Effector memory CD4-positive, alpha-beta T cell (primary cell): Measurements from ENCODE around the gene TTC22.

Experiments used
- DNase-seq, 3 donors: peaks; one replicate each; pipeline ENCODE4 v3.0.0-alpha.2; 2020
- H3K27ac ChIP-seq: 2 replicates; pipeline ENCODE4 v1.7.0; 2013; ENCODE audit warnings: mild to moderate bottlenecking, low read length, moderate library complexity; ENCODE audit not compliant: insufficient read depth, poor library complexity, severe bottlenecking
- H3K27me3 ChIP-seq: replicated peaks from 2 replicates; pipeline ENCODE4 v1.7.0; 2013; ENCODE audit warnings: mild to moderate bottlenecking, low read length; ENCODE audit not compliant: insufficient read depth, control insufficient read depth, poor library complexity, severe bottlenecking
- H3K36me3 ChIP-seq: 2 replicates; pipeline ENCODE4 v1.7.0; 2013; ENCODE audit warnings: mild to moderate bottlenecking, low read length, moderate library complexity; ENCODE audit not compliant: control insufficient read depth, insufficient read depth
- H3K4me1 ChIP-seq: 2 replicates; pipeline ENCODE4 v1.7.0; 2013; ENCODE audit warnings: low read length, mild to moderate bottlenecking; ENCODE audit not compliant: control insufficient read depth, insufficient read depth, poor library complexity, severe bottlenecking
- H3K4me3 ChIP-seq: 2 replicates; pipeline ENCODE4 v1.7.0; 2013; ENCODE audit warnings: low read length, low read depth, mild to moderate bottlenecking; ENCODE audit not compliant: insufficient read depth, poor library complexity, severe bottlenecking
- H3K9me3 ChIP-seq: 2 replicates; pipeline ENCODE4 v1.7.0; 2013; ENCODE audit warnings: mild to moderate bottlenecking, low read length, moderate library complexity; ENCODE audit not compliant: control insufficient read depth

TTC22 gene

GRCh38 chr1:54834007-54834541, 33.0 kb upstream of the TTC22 start:
- H3K4me3 ChIP-seq = no peak overlapping the region
- no peaks in the 10 kb centered on the region for H3K36me3 ChIP-seq
- H3K27me3 ChIP-seq = no peaks in the 10 kb centered on the region
- H3K27ac ChIP-seq = no peak overlapping the region
- no peaks in the 10 kb centered on the region for H3K4me1 ChIP-seq
- no peaks in the 10 kb centered on the region for H3K9me3 ChIP-seq
- no peak for DNase-seq

DNA sequence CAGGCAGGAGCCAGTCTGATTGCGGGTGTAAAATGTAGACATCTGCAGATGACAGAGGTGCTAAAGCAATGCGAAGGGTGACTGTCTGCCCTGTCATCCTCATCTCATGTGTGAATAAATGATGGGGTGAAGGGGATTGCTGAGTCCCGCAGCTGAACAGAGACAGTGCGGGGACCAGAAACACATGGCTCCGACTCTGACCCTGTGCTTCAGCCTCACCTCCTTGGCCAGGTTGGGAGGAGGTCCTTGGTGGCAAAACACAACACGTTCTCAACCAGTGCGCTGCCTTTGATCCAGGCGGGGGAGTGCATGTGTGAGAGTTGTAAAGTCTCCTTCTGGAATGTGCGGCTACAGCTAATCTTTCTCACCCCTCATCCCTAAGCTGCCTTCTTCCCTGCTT, 32.0 kb upstream of the TTC22 start:
- H3K36me3 ChIP-seq = no peaks in the 10 kb centered on the region
- DNase-seq = no peak
- no peaks in the 10 kb centered on the region for H3K4me1 ChIP-seq
- no peaks in the 10 kb centered on the region for H3K9me3 ChIP-seq
- no peak overlapping the region for H3K4me3 ChIP-seq
- no peak overlapping the region for H3K27ac ChIP-seq
- H3K27me3 ChIP-seq = no peaks in the 10 kb centered on the region

GRCh38 chr1:54826226-54826816, 25.2 kb upstream of the TTC22 start:
- H3K4me1 ChIP-seq = no peaks in the 10 kb centered on the region
- no peak overlapping the region for H3K27ac ChIP-seq
- no peak for DNase-seq
- no peaks in the 10 kb centered on the region for H3K36me3 ChIP-seq
- no peaks in the 10 kb centered on the region for H3K9me3 ChIP-seq
- H3K4me3 ChIP-seq = no peak overlapping the region
- H3K27me3 ChIP-seq = no peaks in the 10 kb centered on the region

DNA sequence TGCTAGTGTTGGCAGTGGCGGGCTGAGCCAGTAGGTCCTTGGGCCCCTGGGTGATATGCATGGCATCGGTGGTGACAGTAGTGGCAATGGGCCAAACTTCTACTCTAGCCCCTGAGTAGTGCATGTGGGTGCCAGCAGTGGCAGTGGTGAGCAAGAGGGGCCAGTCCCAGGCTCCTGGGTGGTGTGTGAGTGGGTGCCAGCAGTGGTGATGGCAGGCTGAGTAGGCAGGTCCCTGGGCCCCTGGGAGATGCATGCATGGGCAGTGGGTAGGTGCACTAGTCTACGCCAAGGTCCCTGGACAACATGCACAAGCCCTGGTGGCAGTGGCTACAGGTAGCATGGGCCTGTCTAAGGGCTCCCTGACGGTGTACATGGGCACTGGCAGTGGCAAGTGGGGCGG, 24.6 kb upstream of the TTC22 start:
- Histone ChIP-seq H3K36me3 (no peaks in the 10 kb centered on the region), H3K4me3 (no peak overlapping the region), H3K4me1 (no peaks in the 10 kb centered on the region), H3K27me3 (no peaks in the 10 kb centered on the region), H3K9me3 (no peaks in the 10 kb centered on the region), H3K27ac (no peak overlapping the region)
- DNase-seq = no peak

DNA sequence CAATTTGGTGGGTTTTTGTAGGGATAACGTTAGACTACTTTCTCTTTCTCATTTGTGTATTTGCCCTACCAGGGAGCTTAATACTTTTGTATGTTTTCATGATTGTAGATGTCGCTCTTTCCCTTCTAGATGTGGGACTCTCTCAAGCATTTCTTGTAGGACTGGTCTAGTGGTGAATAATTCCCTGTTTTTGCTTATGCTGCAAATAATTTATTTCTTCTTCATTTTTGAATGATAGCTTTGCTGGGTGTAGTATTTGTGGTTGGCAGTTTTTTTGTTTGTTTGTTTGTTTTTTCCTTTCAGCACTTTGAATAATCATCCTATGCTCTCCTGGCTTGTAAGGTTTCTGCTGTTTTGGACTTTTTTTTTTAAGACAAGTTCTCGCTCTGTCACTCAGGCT, 22.5 kb upstream of the TTC22 start:
- Histone ChIP-seq H3K36me3 (no peaks in the 10 kb centered on the region), H3K27ac (no peak overlapping the region), H3K4me3 (no peak overlapping the region), H3K27me3 (no peaks in the 10 kb centered on the region), H3K4me1 (no peaks in the 10 kb centered on the region), H3K9me3 (no peaks in the 10 kb centered on the region)
- no peak for DNase-seq

DNA sequence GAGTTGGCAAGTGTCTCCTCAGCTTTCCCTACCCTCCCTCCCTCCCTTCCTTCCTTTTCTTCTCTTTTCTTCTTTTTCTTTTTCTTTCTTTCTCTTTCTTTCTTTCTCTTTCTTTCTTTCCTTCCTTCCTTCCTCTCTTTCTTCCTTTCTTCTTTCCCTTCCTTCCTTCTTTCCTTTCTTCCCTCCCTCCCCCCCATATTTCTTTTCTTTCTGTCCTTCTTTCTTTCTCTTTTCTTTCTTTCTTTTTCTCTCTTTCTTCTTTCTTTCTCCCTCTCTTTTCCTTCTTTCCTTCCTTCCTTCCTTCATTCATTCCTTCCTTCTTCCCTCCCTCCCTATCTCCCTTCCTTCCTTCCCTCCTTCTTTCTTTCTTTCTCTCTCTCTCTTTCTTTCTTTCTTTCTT, 18.6 kb upstream of the TTC22 start:
- DNase-seq = no peak
- H3K36me3 ChIP-seq = no peaks in the 10 kb centered on the region
- H3K9me3 ChIP-seq = no peaks in the 10 kb centered on the region
- H3K27me3 ChIP-seq = no peaks in the 10 kb centered on the region
- no peaks in the 10 kb centered on the region for H3K4me1 ChIP-seq
- no peak overlapping the region for H3K4me3 ChIP-seq
- no peak overlapping the region for H3K27ac ChIP-seq

GRCh38 chr1:54819195-54819536, 18.0 kb upstream of the TTC22 start:
- no peaks in the 10 kb centered on the region for H3K27me3 ChIP-seq
- no peak overlapping the region for H3K27ac ChIP-seq
- no peaks in the 10 kb centered on the region for H3K36me3 ChIP-seq
- no peaks in the 10 kb centered on the region for H3K9me3 ChIP-seq
- no peak overlapping the region for H3K4me3 ChIP-seq
- no peaks in the 10 kb centered on the region for H3K4me1 ChIP-seq
- no peak for DNase-seq

- Histone ChIP-seq H3K4me3 (no peak overlapping the region), H3K9me3 (no peaks in the 10 kb centered on the region), H3K4me1 (no peaks in the 10 kb centered on the region), H3K27me3 (no peaks in the 10 kb centered on the region), H3K36me3 (no peaks in the 10 kb centered on the region), H3K27ac (no peak overlapping the region)
- DNase-seq = no peak
These were observed 17.5 kb upstream of the TTC22 start for GRCh38 chr1:54818461-54819194.

DNA sequence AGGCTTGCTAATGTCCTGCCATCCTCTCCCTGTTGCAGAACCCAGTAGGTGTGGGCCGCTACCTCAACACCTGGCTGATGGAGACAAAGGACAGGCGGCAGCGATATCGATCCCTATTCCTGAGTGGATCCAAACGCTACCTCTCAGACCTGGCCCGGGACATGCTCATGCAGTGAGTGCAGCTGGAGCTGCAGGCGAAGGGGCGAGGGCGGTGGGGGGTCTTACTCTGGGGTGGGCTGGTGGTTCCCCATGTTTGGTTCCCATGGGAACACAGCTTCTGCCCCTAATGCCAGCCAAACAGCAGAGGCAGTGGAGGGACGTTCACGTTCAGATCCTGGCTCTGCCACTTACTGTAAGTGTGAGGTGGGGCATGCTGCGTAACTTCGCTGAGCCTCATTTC, 15.8 kb upstream of the TTC22 start:
- H3K27ac ChIP-seq = no peak overlapping the region
- no peaks in the 10 kb centered on the region for H3K9me3 ChIP-seq
- no peak overlapping the region for H3K4me3 ChIP-seq
- no peaks in the 10 kb centered on the region for H3K27me3 ChIP-seq
- no peaks in the 10 kb centered on the region for H3K4me1 ChIP-seq
- no peak for DNase-seq
- H3K36me3 ChIP-seq = no peaks in the 10 kb centered on the region

- no peak overlapping the region for H3K27ac ChIP-seq
- H3K4me1 ChIP-seq = no peaks in the 10 kb centered on the region
These were observed 15.0 kb upstream of the TTC22 start for GRCh38 chr1:54816130-54816529.

More at GRCh38 chr1:54816130-54816529, 15.0 kb upstream of the TTC22 start:
- Histone ChIP-seq H3K27me3 (no peaks in the 10 kb centered on the region), H3K36me3 (no peaks in the 10 kb centered on the region), H3K9me3 (no peaks in the 10 kb centered on the region), H3K4me3 (no peak overlapping the region)
- no peak for DNase-seq
